H9 (cell line): Measurements from ENCODE around the gene RHOC. TPM values are rescaled to one million over a fixed set of nuclear protein-coding genes. Genes with fewer than 3 reads are reported as not detected.
"Not testable (repeated sequence)": the region's sequence is repeated elsewhere in the genome, so short reads cannot be mapped to it uniquely, and the experiment has no call there.

Source experiments
- DNase-seq: peaks from one replicate; pipeline ENCODE4 v3.0.0-alpha.2; 2017
- H2AFZ ChIP-seq: one replicate; pipeline ENCODE4 v1.6.1; 2013; ENCODE audit warnings: mild to moderate bottlenecking, low read length, control low read depth, moderate library complexity
- H2AK5ac ChIP-seq: 2 replicates; pipeline ENCODE4 v1.6.1; 2013; ENCODE audit warnings: low read length, control low read depth, mixed read lengths; ENCODE audit not compliant: insufficient read length
- H2BK120ac ChIP-seq: one replicate; pipeline ENCODE4 v1.6.1; 2013; ENCODE audit warnings: low read depth, mild to moderate bottlenecking, low read length, control low read depth, inconsistent platforms; ENCODE audit not compliant: poor library complexity, severe bottlenecking
- H2BK12ac ChIP-seq: 2 replicates; pipeline ENCODE4 v1.6.1; 2013; ENCODE audit warnings: low read length, control low read depth, mixed read lengths, low read depth; ENCODE audit not compliant: insufficient read length
- H2BK15ac ChIP-seq: 2 replicates; pipeline ENCODE4 v1.6.1; 2013; ENCODE audit warnings: low read depth, low read length, control low read depth
- H2BK20ac ChIP-seq: one replicate; pipeline ENCODE4 v1.6.1; 2013; ENCODE audit warnings: low read depth, mild to moderate bottlenecking, low read length, control low read depth, inconsistent platforms; ENCODE audit not compliant: poor library complexity, severe bottlenecking
- H2BK5ac ChIP-seq: 2 replicates; pipeline ENCODE4 v1.6.1; 2013; ENCODE audit warnings: low read length, control low read depth, mixed read lengths; ENCODE audit not compliant: insufficient read length
- H3K14ac ChIP-seq: 2 replicates; pipeline ENCODE4 v1.6.1; 2013; ENCODE audit warnings: low read length, control low read depth; ENCODE audit not compliant: insufficient read depth
- H3K18ac ChIP-seq: 2 replicates; pipeline ENCODE4 v1.6.1; 2013; ENCODE audit warnings: low read depth, mild to moderate bottlenecking, mixed read lengths, low read length, control low read depth; ENCODE audit not compliant: insufficient read length
- H3K23ac ChIP-seq: 2 replicates; pipeline ENCODE4 v1.6.1; 2013; ENCODE audit warnings: low read length, control low read depth, mixed read lengths, low read depth; ENCODE audit not compliant: insufficient read length
- H3K23me2 ChIP-seq: 2 replicates; pipeline ENCODE4 v1.6.1; 2013; ENCODE audit warnings: low read depth, mild to moderate bottlenecking, mixed read lengths, low read length, control low read depth; ENCODE audit not compliant: insufficient read length, poor library complexity, severe bottlenecking
- H3K27ac ChIP-seq: 2 replicates; pipeline ENCODE4 v1.5.1; 2013; ENCODE audit warnings: low read length, control low read depth, mixed read lengths, low read depth; ENCODE audit not compliant: insufficient read length
- H3K27me3 ChIP-seq: 2 replicates; pipeline ENCODE4 v1.6.1; 2013; ENCODE audit warnings: low read length, control low read depth, inconsistent platforms; ENCODE audit not compliant: insufficient read depth
- H3K4ac ChIP-seq: 2 replicates; pipeline ENCODE4 v1.6.1; 2013; ENCODE audit warnings: low read depth, mild to moderate bottlenecking, control low read depth, inconsistent platforms, low read length, moderate library complexity
- H3K4me1 ChIP-seq: 2 replicates; pipeline ENCODE4 v1.6.1; 2013; ENCODE audit warnings: low read length, control low read depth, inconsistent platforms; ENCODE audit not compliant: insufficient read depth
- H3K4me2 ChIP-seq: 2 replicates; pipeline ENCODE4 v1.6.1; 2013; ENCODE audit warnings: low read length, control low read depth, mixed read lengths; ENCODE audit not compliant: insufficient read length, insufficient read depth
- H3K56ac ChIP-seq: 2 replicates; pipeline ENCODE4 v1.6.1; 2013; ENCODE audit warnings: low read depth, mild to moderate bottlenecking, mixed read lengths, low read length, control low read depth; ENCODE audit not compliant: insufficient read length
- H3K79me1 ChIP-seq: 2 replicates; pipeline ENCODE4 v1.6.1; 2013; ENCODE audit warnings: low read depth, mild to moderate bottlenecking, moderate library complexity, low read length, control low read depth, inconsistent platforms; ENCODE audit not compliant: insufficient read depth, poor library complexity, severe bottlenecking
- H3K79me2 ChIP-seq: 2 replicates; pipeline ENCODE4 v1.6.1; 2013; ENCODE audit warnings: low read length, control low read depth, inconsistent platforms; ENCODE audit not compliant: insufficient read depth
- H3K9ac ChIP-seq: 2 replicates; pipeline ENCODE4 v1.6.1; 2013; ENCODE audit warnings: low read length, control low read depth, mixed read lengths; ENCODE audit not compliant: insufficient read length; ENCODE audit errors: extremely low read depth
- H3K9me3 ChIP-seq: one replicate; pipeline ENCODE4 v1.6.1; 2013; ENCODE audit warnings: low read depth, low read length, inconsistent platforms; ENCODE audit not compliant: control insufficient read depth
- H3T11ph ChIP-seq: one replicate; pipeline ENCODE4 v1.6.1; 2013; ENCODE audit warnings: mild to moderate bottlenecking, low read length, control low read depth, inconsistent platforms
- H4K20me1 ChIP-seq: one replicate; pipeline ENCODE4 v1.6.1; 2013; ENCODE audit not compliant: control insufficient read depth, insufficient read length, insufficient read depth
- H4K5ac ChIP-seq: 2 replicates; pipeline ENCODE4 v1.6.1; 2013; ENCODE audit warnings: low read depth, mild to moderate bottlenecking, mixed read lengths, low read length, control low read depth; ENCODE audit not compliant: insufficient read length
- H4K8ac ChIP-seq: replicated peaks from 2 replicates; pipeline ENCODE4 v1.6.1; 2013; ENCODE audit warnings: low read length, control low read depth, mixed read lengths, low read depth; ENCODE audit not compliant: insufficient read length
- H4K91ac ChIP-seq: 2 replicates; pipeline ENCODE4 v1.6.1; 2013; ENCODE audit warnings: low read depth, mild to moderate bottlenecking, moderate library complexity, mixed read lengths, low read length, control low read depth; ENCODE audit not compliant: insufficient read length
- H3K27ac Mint-ChIP-seq, 3 experiments: 2 replicates in 2 of 3; 3 replicates in 1 of 3; pipeline ENCODE4 v1.8.0; 2020 to 2021; ENCODE audit warnings: mixed read lengths in 3 of 3, mild to moderate bottlenecking in 1 of 3, moderate library complexity in 1 of 3
- H3K27me3 Mint-ChIP-seq: 2 replicates; pipeline ENCODE4 v1.8.0; 2021; ENCODE audit warnings: low read depth, mild to moderate bottlenecking, moderate library complexity, mixed read lengths
- H3K36me3 Mint-ChIP-seq, 3 experiments: 2 replicates in 2 of 3; 3 replicates in 1 of 3; pipeline ENCODE4 v1.8.0; 2020 to 2021; ENCODE audit warnings: low read depth in 3 of 3, mixed read lengths in 3 of 3; ENCODE audit not compliant: insufficient read depth in 1 of 3
- H3K4me1 Mint-ChIP-seq, 2 experiments: 2 replicates each; pipeline ENCODE4 v1.8.0; 2020; ENCODE audit warnings: mixed read lengths in 2 of 2
- H3K4me3 Mint-ChIP-seq, 2 experiments: 2 replicates in 1 of 2; 3 replicates in 1 of 2; pipeline ENCODE4 v1.8.0; 2020 to 2021; ENCODE audit warnings: mild to moderate bottlenecking in 2 of 2, mixed read lengths in 2 of 2, moderate library complexity in 1 of 2
- H3K9me3 Mint-ChIP-seq, 2 experiments: 2 replicates in 1 of 2; 3 replicates in 1 of 2; pipeline ENCODE4 v1.8.0; 2020; ENCODE audit warnings: mild to moderate bottlenecking in 2 of 2, mixed read lengths in 2 of 2, moderate library complexity in 1 of 2
- CTCF ChIP-seq: fragments of 200-600 bp; sonication (generic); conservative IDR thresholded peaks from 3 replicates; pipeline ENCODE4 v1.8.0; 2021; ENCODE audit warnings: antibody characterized with exemption, mild to moderate bottlenecking
- WGBS: extraction: QIAGEN DNeasy Blood & Tissue Kit; methylation state at CpG from one replicate; pipeline ENCODE4 v1.1.7; 2013; ENCODE audit warnings: missing lambda C conversion rate, low lambda C conversion rate, mixed read lengths; ENCODE audit not compliant: insufficient read length; ENCODE audit errors: extremely low coverage; 5-methylcytosine and 5-hydroxymethylcytosine counted together
- total RNA-seq: library from RNA; stranded (reverse); gene quantifications from 2 replicates; pipeline ENCODE4 v1.2.1, GENCODE V29; 2021

Gene RHOC
- total RNA-seq, 1 experiment from 2014 or later, result 68.9 TPM

- no peak overlapping the region for H3K4ac ChIP-seq
- no peak overlapping the region for H3K27ac ChIP-seq
- H4K20me1 ChIP-seq, result no peaks in the 10 kb centered on the region
- no peak overlapping the region for H4K91ac ChIP-seq
- H3K79me1 ChIP-seq, result no peaks in the 10 kb centered on the region
- peaks cover 0 to 6% (median 0%) of the 10 kb centered on the region in 3 experiments; a peak in 3 of 7 replicates for H3K36me3 Mint-ChIP-seq
- no peak overlapping the region for H3K14ac ChIP-seq
- H4K5ac ChIP-seq, result no peak overlapping the region
- no peak overlapping the region for H3K56ac ChIP-seq
- no peak overlapping the region for H3K4me2 ChIP-seq
- no CpG with 5 or more reads among the region's 1 CpG for WGBS
- no peak overlapping the region for H3T11ph ChIP-seq
- no peak overlapping the region for H3K9ac ChIP-seq
- H3K4me1 Mint-ChIP-seq, result peaks cover 17 to 26% of the 10 kb centered on the region in 2 experiments
- H2AK5ac ChIP-seq, result no peak overlapping the region
- H3K79me2 ChIP-seq, result no peaks in the 10 kb centered on the region
- H3K27ac Mint-ChIP-seq, result no peak overlapping the region
- peaks cover 64% of the 10 kb centered on the region for H3K27me3 Mint-ChIP-seq
- no peak overlapping the region for H2BK120ac ChIP-seq
- H4K8ac ChIP-seq, result no peak overlapping the region
- no peak overlapping the region for H3K18ac ChIP-seq
- no peak overlapping the region for H2AFZ ChIP-seq
- no peaks in the 10 kb centered on the region for H3K9me3 ChIP-seq
- TF ChIP-seq CTCF, result no peak
- no peak for DNase-seq
- H2BK15ac ChIP-seq, result no peak overlapping the region
- no peaks in the 10 kb centered on the region for H3K4me1 ChIP-seq
- no peak overlapping the region for H2BK12ac ChIP-seq
- no peak overlapping the region for H2BK5ac ChIP-seq
- no peaks in the 10 kb centered on the region for H3K23me2 ChIP-seq
- no peak overlapping the region for H2BK20ac ChIP-seq
- H3K23ac ChIP-seq, result no peak overlapping the region
- no peaks in the 10 kb centered on the region for H3K27me3 ChIP-seq
- peaks cover 5 to 9% of the 10 kb centered on the region in 2 experiments; a peak in 3 of 5 replicates for H3K9me3 Mint-ChIP-seq
- no peak overlapping the region for H3K4me3 Mint-ChIP-seq
These were observed 23.0 kb upstream of the RHOC start for GRCh38 chr1:112729909-112730308.

DNA sequence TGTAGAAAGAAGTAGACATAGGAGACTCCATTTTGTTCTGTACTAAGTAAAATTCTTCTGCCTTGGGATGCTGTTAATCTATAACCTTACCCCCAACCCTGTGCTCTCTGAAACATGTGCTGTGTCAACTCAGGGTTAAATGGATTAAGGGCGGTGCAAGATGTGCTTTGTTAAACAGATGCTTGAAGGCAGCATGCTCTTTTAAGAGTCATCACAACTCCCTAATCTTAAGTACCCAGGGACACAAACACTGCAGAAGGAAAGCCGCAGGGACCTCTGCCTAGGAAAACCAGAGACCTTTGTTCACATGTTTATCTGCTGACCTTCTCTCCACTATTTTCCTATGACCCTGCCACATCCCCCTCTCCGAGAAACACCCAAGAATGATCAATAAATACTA, 22.1 kb upstream of the RHOC start:
- H3K4me2 ChIP-seq, H3K23ac ChIP-seq, H3K18ac ChIP-seq, H3K56ac ChIP-seq, H2BK120ac ChIP-seq, H3K9me3 Mint-ChIP-seq, H4K20me1 ChIP-seq, H3K79me1 ChIP-seq, H2AFZ ChIP-seq, H3K4ac ChIP-seq, H2BK20ac ChIP-seq, H2BK12ac ChIP-seq, H3K27me3 ChIP-seq, H3K4me1 ChIP-seq, H3K9me3 ChIP-seq, H3T11ph ChIP-seq, H3K79me2 ChIP-seq, H3K23me2 ChIP-seq, H4K5ac ChIP-seq, H3K27ac Mint-ChIP-seq, DNase-seq, H4K8ac ChIP-seq, H3K14ac ChIP-seq, H3K9ac ChIP-seq, H3K27ac ChIP-seq, H2BK15ac ChIP-seq, H2BK5ac ChIP-seq, H4K91ac ChIP-seq, H3K4me3 Mint-ChIP-seq, H3K36me3 Mint-ChIP-seq, H2AK5ac ChIP-seq: not testable (repeated sequence)
- no CpG with 5 or more reads among the region's 3 CpGs for WGBS
- peaks cover 63% of the 10 kb centered on the region for H3K27me3 Mint-ChIP-seq
- H3K4me1 Mint-ChIP-seq, result peaks cover 17 to 26% of the 10 kb centered on the region in 2 experiments
